Measurements from ENCODE around the gene BICD1.

DNA sequence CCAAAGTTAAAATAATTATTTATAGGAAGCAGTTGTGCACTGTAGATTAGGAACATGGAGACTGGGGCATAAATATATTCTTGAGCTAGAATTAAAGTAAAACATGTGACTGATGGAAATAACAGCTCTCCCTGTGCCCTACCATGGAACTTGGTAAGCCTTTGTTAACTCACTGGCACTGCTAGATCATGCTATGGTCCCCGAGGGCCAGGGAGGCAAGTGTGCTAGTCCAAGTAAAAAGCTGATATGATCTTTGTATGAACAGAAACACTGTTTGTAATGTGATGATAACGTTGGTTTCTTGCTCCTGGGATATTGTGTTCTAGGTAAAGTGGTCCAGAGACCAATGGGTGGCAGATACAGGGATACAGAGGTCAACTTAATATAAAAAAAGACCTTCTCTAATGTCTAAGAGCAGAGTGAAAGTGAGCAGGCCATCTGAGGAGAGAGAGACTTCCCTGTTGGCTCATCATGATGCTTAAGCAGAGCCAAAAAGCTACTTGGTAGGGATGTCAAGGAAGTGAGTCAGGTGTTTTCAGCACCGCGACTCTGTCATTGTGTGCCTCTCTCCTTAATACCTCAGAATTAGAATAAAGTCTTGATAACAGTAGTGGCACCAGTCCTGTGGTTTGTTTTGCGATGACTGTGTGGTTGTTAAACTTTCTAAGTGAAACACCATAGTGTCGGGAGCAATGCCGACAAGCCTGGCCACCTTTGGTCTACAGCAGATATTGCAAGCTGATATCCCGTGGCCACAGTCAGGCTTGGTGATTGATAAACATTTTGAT is 27.6 kb downstream of the BICD1 start:
- TF ChIP-seq, protein P1, sequence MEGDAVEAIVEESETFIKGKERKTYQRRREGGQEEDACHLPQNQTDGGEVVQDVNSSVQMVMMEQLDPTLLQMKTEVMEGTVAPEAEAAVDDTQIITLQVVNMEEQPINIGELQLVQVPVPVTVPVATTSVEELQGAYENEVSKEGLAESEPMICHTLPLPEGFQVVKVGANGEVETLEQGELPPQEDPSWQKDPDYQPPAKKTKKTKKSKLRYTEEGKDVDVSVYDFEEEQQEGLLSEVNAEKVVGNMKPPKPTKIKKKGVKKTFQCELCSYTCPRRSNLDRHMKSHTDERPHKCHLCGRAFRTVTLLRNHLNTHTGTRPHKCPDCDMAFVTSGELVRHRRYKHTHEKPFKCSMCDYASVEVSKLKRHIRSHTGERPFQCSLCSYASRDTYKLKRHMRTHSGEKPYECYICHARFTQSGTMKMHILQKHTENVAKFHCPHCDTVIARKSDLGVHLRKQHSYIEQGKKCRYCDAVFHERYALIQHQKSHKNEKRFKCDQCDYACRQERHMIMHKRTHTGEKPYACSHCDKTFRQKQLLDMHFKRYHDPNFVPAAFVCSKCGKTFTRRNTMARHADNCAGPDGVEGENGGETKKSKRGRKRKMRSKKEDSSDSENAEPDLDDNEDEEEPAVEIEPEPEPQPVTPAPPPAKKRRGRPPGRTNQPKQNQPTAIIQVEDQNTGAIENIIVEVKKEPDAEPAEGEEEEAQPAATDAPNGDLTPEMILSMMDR (IDR thresholded peaks at IDR 0.05), result no peak
- TF ChIP-seq BHLHE40 (IDR thresholded peaks at IDR 0.05; ENCODE audit: low read depth, low read length), result no peak
- TF ChIP-seq RFX5 (IDR thresholded peaks at IDR 0.05), result no peak
- TF ChIP-seq, protein P2, sequence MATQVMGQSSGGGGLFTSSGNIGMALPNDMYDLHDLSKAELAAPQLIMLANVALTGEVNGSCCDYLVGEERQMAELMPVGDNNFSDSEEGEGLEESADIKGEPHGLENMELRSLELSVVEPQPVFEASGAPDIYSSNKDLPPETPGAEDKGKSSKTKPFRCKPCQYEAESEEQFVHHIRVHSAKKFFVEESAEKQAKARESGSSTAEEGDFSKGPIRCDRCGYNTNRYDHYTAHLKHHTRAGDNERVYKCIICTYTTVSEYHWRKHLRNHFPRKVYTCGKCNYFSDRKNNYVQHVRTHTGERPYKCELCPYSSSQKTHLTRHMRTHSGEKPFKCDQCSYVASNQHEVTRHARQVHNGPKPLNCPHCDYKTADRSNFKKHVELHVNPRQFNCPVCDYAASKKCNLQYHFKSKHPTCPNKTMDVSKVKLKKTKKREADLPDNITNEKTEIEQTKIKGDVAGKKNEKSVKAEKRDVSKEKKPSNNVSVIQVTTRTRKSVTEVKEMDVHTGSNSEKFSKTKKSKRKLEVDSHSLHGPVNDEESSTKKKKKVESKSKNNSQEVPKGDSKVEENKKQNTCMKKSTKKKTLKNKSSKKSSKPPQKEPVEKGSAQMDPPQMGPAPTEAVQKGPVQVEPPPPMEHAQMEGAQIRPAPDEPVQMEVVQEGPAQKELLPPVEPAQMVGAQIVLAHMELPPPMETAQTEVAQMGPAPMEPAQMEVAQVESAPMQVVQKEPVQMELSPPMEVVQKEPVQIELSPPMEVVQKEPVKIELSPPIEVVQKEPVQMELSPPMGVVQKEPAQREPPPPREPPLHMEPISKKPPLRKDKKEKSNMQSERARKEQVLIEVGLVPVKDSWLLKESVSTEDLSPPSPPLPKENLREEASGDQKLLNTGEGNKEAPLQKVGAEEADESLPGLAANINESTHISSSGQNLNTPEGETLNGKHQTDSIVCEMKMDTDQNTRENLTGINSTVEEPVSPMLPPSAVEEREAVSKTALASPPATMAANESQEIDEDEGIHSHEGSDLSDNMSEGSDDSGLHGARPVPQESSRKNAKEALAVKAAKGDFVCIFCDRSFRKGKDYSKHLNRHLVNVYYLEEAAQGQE (IDR thresholded peaks at IDR 0.05), result no peak
- no peak for TF ChIP-seq EP300 (IDR thresholded peaks at IDR 0.05)
- TF ChIP-seq TP53 (CRISPR knock-in tag; IDR thresholded peaks at IDR 0.05), result no peak
